Measurements from ENCODE around the gene HINT3. TPM values are rescaled to one million over a fixed set of nuclear protein-coding genes. Genes with fewer than 3 reads are reported as not detected.

Gene HINT3
- total RNA-seq, 4 donors from 2014 or later: 10.6 to 23.6 (median 20.2) TPM

DNA sequence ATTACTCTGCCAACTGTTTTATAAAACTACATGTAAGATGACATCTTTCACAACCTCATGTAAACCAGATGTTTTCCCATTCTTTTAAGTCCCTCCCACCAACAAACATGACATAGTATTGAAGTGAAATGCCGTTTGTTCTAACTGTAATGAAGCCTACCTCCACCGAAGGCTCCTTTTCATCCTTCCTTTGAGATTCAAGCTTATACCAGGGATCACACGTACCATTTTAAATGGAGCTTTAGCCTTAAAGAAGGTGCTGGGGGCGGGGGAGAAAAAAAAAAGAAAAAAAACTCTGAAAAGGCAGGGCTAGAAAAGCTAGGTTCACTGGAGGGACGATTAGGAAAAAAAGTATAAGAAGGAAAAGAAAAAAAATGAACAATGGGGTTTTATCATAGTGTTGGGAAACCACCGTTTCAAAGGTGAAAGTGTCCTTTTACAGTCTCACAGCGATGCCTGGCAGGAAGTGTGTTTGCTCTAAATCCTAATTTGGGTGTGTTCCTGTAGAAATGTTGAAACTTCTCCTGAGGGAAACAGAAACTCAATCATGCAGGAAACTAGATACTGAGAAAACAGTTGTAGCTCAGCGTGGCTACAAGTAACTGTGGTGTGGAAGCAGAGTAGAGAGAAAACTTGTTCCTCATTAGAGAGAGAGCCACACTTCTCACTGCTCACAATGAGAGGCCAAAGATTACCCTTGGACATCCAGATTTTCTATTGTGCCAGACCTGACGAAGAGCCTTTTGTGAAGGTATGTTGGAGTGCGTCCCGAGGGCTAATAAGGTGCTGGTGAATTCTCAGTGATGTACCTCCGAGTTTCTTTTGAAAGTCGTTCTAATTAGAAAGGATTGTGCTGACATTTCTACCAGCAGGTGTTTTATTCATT is 37.6 kb upstream of the HINT3 start:
- TF ChIP-seq, protein P1, sequence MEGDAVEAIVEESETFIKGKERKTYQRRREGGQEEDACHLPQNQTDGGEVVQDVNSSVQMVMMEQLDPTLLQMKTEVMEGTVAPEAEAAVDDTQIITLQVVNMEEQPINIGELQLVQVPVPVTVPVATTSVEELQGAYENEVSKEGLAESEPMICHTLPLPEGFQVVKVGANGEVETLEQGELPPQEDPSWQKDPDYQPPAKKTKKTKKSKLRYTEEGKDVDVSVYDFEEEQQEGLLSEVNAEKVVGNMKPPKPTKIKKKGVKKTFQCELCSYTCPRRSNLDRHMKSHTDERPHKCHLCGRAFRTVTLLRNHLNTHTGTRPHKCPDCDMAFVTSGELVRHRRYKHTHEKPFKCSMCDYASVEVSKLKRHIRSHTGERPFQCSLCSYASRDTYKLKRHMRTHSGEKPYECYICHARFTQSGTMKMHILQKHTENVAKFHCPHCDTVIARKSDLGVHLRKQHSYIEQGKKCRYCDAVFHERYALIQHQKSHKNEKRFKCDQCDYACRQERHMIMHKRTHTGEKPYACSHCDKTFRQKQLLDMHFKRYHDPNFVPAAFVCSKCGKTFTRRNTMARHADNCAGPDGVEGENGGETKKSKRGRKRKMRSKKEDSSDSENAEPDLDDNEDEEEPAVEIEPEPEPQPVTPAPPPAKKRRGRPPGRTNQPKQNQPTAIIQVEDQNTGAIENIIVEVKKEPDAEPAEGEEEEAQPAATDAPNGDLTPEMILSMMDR (IDR thresholded peaks at IDR 0.05): no peak
- no peak for DNase-seq (ENCODE audit: low spot score)
- ATAC-seq (ENCODE audit: low FRiP score): peak; percentile 85

DNA sequence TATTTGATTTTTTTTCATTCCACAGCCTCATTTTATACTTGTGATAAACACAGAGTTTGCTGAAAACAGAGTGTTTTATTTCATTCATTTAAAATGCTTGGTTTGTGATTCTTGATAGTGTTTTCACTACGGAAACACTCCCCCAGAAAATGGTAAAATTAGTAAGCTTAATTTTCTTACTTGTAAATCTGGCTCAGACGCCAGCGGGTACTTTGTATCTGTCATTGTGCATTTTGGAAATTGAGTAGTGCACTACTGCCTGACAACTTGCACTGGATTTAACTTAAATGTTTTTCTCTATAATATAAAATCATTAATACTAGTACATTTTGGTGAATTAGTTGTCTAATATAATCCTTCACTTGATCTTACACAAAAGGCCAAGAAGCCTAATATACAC is 37.0 kb upstream of the HINT3 start:
- ATAC-seq (ENCODE audit: low FRiP score) (no peak), DNase-seq (ENCODE audit: low spot score) (no peak)
- TF ChIP-seq, protein P1 (IDR thresholded peaks at IDR 0.05): no peak

DNA sequence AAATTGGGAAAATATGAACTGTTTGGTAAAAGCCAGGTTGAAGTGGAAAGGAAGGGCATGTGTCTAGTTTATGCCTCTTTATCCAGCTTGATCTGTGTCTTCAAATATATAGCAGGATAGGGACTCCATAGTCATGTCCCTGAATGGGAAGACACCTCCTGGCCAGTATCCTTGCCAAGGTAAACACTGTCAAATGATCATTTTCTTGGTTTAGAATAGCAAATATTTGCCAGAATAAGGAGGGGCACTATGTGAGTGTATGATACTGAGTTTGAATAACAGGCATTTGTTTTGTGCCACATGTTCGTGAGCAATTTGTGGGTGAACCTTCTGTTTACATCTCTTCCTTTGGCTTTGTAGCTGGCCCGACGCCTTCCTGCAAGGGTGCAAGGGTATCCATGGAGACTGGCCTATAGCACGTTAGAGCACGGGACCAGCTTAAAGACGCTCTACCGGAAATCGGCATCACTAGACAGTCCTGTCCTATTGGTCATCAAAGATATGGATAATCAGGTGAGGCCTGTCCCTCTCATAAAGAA is 34.2 kb upstream of the HINT3 start:
- TF ChIP-seq, protein P1 (IDR thresholded peaks at IDR 0.05): no peak
- ATAC-seq (ENCODE audit: low FRiP score): no peak
- DNase-seq (ENCODE audit: low spot score): no peak

DNA sequence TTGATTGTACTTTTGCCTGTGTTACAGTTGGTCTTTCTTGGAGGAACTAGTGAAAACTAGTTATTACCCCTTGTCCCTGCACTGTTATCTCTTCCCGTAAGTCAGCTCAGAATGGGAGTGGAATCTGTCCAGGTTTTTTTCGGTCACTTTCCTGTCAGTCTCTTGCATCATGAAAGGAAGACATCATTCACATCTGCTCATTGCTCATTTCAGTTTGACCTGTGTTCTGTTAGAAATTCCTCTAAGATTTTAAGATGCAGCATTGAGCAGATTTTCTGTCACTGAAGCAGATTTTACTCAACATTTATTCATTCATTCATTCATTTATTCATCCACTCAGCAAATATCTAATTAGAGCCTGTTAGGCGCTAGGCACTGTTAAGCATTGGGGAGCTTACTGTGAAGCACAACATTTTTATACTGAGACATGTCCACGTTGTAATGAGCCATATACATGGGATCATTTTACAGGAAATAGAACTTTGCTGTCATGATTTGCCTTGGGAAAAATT is 33.1 kb upstream of the HINT3 start:
- no peak for ATAC-seq (ENCODE audit: low FRiP score)
- TF ChIP-seq, protein P1 (IDR thresholded peaks at IDR 0.05): no peak
- no peak for DNase-seq (ENCODE audit: low spot score)

DNA sequence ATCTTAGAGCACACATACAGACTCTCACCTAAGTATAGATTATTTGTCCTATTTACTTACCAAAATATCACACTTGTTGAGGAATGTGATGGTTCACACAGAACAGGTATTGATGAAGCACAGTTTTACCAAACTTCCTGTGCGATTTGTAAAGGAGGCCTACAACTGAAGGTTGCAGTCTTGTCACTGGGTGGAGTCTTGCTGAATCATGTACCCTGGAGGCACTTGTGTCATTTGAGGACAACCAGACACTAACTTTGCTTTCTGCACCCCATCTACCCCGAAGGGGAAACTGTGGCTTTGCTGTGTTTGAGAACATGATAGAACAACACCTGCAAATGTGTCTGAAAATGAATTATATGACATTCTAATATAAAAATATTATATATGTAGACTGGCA is 32.4 kb upstream of the HINT3 start:
- DNase-seq (ENCODE audit: low spot score): no peak
- no peak for ATAC-seq (ENCODE audit: low FRiP score)

DNA sequence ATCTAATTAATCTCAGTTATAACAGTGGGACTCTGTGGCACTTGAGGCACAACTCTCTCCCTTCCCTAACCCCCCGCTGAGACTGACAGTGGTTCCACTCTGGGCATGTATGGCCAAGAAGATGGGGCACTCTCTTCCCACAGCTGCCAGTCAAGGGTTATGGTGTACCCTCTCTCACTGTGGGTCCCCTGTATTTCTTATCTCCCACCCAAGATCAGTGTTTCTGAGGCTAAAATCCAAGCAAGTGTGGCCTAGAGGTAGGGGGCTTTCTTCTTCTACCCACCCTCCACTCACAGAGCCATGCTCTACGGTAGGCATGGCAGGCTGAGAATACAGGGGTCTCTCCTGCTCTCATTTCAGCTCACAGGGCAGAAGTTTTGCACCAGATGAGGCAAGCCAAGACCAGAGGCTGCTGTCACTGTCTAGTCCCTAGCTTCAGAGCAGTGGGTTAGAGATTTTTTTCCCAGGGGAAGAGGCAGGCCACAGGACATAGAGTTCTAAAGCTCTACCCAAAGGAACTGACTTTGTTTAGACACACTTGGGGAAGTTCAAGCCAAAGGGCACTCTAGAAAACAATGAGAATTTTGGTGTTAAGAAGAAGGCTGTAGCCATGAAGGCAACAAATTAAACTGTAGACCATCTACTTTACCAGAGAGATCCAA is 31.7 kb upstream of the HINT3 start:
- ATAC-seq (ENCODE audit: low FRiP score) (no peak), DNase-seq (ENCODE audit: low spot score) (no peak)
- TF ChIP-seq, protein P1 (IDR thresholded peaks at IDR 0.05): no peak

More for the DNA sequence above, 32.4 kb upstream of the HINT3 start:
- TF ChIP-seq, protein P1 (IDR thresholded peaks at IDR 0.05): no peak
